HG03039 (cell line): ENCODE measurements around the gene PEX6.
"Not testable (repeated sequence)": the region's sequence is repeated elsewhere in the genome, so short reads cannot be mapped to it uniquely, and the experiment has no call there.

Source experiments
- ATAC-seq: cut with Tn5 transposase; IDR thresholded peaks from one replicate; pipeline ENCODE4 v1.9.1; 2021; ENCODE audit warnings: mild to moderate bottlenecking, moderate library complexity; ENCODE audit not compliant: unreplicated experiment

The PEX6 gene

GRCh38 chr6:42968126-42968701 lies 10.8 kb downstream of the PEX6 start:
- ATAC-seq, result no peak

GRCh38 chr6:42967228-42967627 lies 11.8 kb downstream of the PEX6 start:
- no peak for ATAC-seq

- no peak for ATAC-seq
Observed at GRCh38 chr6:42966571-42966970, 12.4 kb downstream of the PEX6 start.

- no peak for ATAC-seq
Observed at GRCh38 chr6:42963855-42964605, 15.0 kb downstream of the PEX6 start.

- ATAC-seq, result no peak
Observed at GRCh38 chr6:42963179-42963854, 15.7 kb downstream of the PEX6 start.

GRCh38 chr6:42962502-42963178 lies 16.3 kb downstream of the PEX6 start:
- ATAC-seq, result no peak

GRCh38 chr6:42962096-42962495 lies 16.9 kb downstream of the PEX6 start:
- no peak for ATAC-seq

- ATAC-seq, result no peak
Observed at GRCh38 chr6:42961020-42961470, 17.9 kb downstream of the PEX6 start.

- ATAC-seq, result no peak
Observed at GRCh38 chr6:42960243-42961019, 18.6 kb downstream of the PEX6 start, which contains the start of gene GNMT. Gene GNMT, plus strand, starts transcription at chr6:42960754. Its CDS starts 14 bp downstream, at chr6:42960768.

GRCh38 chr6:42959917-42960242 lies 19.1 kb downstream of the PEX6 start:
- no peak for ATAC-seq

- ATAC-seq, result no peak
Observed at GRCh38 chr6:42958125-42958524, 20.9 kb downstream of the PEX6 start.

- ATAC-seq, result not testable (repeated sequence)
Observed at GRCh38 chr6:42954405-42954804, 24.6 kb downstream of the PEX6 start.

- no peak for ATAC-seq
Observed at GRCh38 chr6:42952389-42952788, 26.6 kb downstream of the PEX6 start.

GRCh38 chr6:42947950-42948349 lies 31.0 kb downstream of the PEX6 start:
- no peak for ATAC-seq

- ATAC-seq, result no peak
Observed at GRCh38 chr6:42942444-42942843, 36.5 kb downstream of the PEX6 start.

GRCh38 chr6:42941356-42941755 lies 37.6 kb downstream of the PEX6 start:
- not testable (repeated sequence) for ATAC-seq

GRCh38 chr6:42940493-42941045 lies 38.4 kb downstream of the PEX6 start:
- no peak for ATAC-seq

GRCh38 chr6:42939810-42940167 lies 39.2 kb downstream of the PEX6 start:
- no peak for ATAC-seq

GRCh38 chr6:42938987-42939809 lies 39.8 kb downstream of the PEX6 start:
- ATAC-seq, result no peak

- ATAC-seq, result no peak
Observed at GRCh38 chr6:42938428-42938796, 40.6 kb downstream of the PEX6 start.
